Measurements from ENCODE around the gene HS6ST1.

Gene HS6ST1

GRCh38 chr2:128324008-128324896, 5.6 kb upstream of the HS6ST1 start:
- Histone ChIP-seq H3K4me3 (ENCODE audit: low read depth, low read length) (no peak overlapping the region), H3K9me3 (ENCODE audit: control insufficient read depth, insufficient read depth, low read depth, low read length) (no peaks in the 10 kb centered on the region), H3K4me1 (ENCODE audit: control insufficient read depth, insufficient read depth, low read length) (no peaks in the 10 kb centered on the region), H3K36me3 (ENCODE audit: control insufficient read depth in 2 of 2, insufficient read depth in 1 of 2, low read length in 2 of 2) (no peaks in the 10 kb centered on the region), H3K27ac (ENCODE audit: extremely low read depth, low read depth, low read length) (no peak overlapping the region)
- ChIA-PET CTCF (interaction anchor here (0.6 kb wide), 3 partner anchors 33 to 585 kb away, joined by 3 read pairs; no protein-coding TSS in a partner anchor), POLR2A (no interaction called here)
- TF ChIP-seq HIC1 (tag by site-specific recombination; IDR thresholded peaks at IDR 0.05) (no peak), ZNF768 (tag by site-specific recombination; IDR thresholded peaks at IDR 0.05) (peak; percentile 61; the same call in 1 of the 2 replicates), ZNF19 (tag by site-specific recombination; IDR thresholded peaks at IDR 0.05; ENCODE audit: low read depth) (no peak), ZNF677 (tag by site-specific recombination; IDR thresholded peaks at IDR 0.05) (no peak)

DNA sequence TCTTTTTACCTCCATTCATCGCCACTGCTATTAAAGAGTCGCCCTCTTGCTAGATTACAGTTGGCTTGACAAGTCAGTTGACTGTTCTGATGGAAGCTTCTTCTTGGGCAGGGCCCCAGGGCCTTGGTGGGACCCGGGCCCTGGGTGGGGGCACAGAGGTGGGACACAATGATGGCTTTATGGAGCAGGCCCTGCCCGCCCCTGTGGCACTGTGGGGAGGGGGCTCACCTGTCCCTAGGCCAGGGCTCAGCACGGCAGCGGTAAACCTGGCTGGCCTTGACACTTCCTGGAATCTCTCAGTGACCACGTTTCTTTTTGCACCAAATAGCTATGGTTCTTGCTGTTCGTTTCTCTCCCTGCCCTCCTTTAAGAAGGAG, 4.9 kb upstream of the HS6ST1 start:
- POLR2A ChIA-PET = interaction anchor here (0.6 kb wide), 1 partner anchor 1551 kb away, joined by 4 read pairs; no protein-coding TSS in a partner anchor
- no peak for TF ChIP-seq OVOL3 (tag by site-specific recombination; IDR thresholded peaks at IDR 0.05)
- no peak for TF ChIP-seq IKZF3 (tag by site-specific recombination; IDR thresholded peaks at IDR 0.05)
- Histone ChIP-seq H3K4me1 (ENCODE audit: control insufficient read depth, insufficient read depth, low read length) (no peaks in the 10 kb centered on the region), H3K9me3 (ENCODE audit: control insufficient read depth, insufficient read depth, low read depth, low read length) (no peaks in the 10 kb centered on the region), H3K4me3 (ENCODE audit: low read depth, low read length) (no peak overlapping the region), H3K27ac (ENCODE audit: extremely low read depth, low read depth, low read length) (no peak overlapping the region), H3K36me3 (ENCODE audit: control insufficient read depth in 2 of 2, insufficient read depth in 1 of 2, low read length in 2 of 2) (no peaks in the 10 kb centered on the region)
- CTCF ChIA-PET = interaction anchor here (0.6 to 0.8 kb wide), 5 partner anchors 11 to 584 kb away, joined by 3 read pairs; no protein-coding TSS in a partner anchor

DNA sequence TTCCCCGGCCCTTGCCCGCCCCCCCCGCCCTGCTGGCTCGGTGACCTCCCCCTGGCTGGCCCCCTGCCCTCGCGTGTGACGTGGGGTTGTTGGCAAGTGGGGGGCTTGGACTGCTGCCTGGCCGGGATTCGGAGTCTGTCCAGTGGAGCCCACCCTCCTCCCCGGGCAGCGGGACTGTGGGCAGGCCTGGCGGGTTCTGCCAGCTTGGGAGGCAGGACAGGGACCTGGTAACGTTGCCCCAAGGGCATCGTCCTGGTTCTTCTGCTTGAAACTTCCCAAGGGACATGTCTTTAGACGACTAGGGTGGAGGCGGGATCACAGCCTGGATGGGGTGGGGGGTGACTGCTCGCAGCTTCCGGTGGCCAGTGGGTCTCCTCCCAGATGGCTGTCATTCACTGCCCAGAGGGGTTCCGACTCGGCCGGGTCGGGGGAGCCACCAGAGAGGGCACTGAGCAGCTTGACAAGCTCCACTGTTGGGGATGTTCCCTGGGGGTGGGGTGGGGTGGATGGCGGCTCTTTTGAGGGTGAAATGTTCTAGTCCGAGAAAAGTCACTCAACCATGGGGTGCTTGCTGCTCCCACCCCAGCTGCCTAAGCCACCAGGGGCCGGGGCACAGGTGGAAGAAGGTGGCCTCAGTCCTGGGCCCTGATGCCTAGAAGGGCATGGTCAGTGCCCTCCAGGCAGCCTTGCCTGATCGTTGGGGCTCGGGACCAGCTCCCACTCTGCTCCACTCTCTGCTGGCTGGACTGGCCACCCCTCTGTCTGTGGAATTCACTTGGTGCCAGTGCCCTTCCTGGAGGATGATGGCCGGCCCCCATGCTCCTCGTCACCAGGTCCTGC, 4.3 kb upstream of the HS6ST1 start:
- H3K4me1 ChIP-seq (ENCODE audit: control insufficient read depth, insufficient read depth, low read length) = no peaks in the 10 kb centered on the region
- ChIA-PET POLR2A (interaction anchor here (0.6 kb wide), 1 partner anchor 1551 kb away, joined by 4 read pairs; no protein-coding TSS in a partner anchor), CTCF (interaction anchor here (0.6 to 0.8 kb wide), 4 partner anchors 10 to 884 kb away, joined by 3 read pairs; no protein-coding TSS in a partner anchor)
- no peaks in the 10 kb centered on the region for H3K36me3 ChIP-seq (ENCODE audit: control insufficient read depth in 2 of 2, insufficient read depth in 1 of 2, low read length in 2 of 2)
- no peak overlapping the region for H3K4me3 ChIP-seq (ENCODE audit: low read depth, low read length)
- H3K9me3 ChIP-seq (ENCODE audit: control insufficient read depth, insufficient read depth, low read depth, low read length) = no peaks in the 10 kb centered on the region
- TF ChIP-seq ZBTB26 (tag by site-specific recombination; optimal IDR thresholded peaks at IDR 0.05) (no peak), ZNF132 (tag by site-specific recombination; IDR thresholded peaks at IDR 0.05; ENCODE audit: borderline replicate concordance) (no peak), HIC1 (tag by site-specific recombination; IDR thresholded peaks at IDR 0.05) (0 out of 2 replicates have a peak, but pooled peaks have one; percentile 11)
- no peak overlapping the region for H3K27ac ChIP-seq (ENCODE audit: extremely low read depth, low read depth, low read length)
